Measurements from ENCODE around the gene TMEM151A.

DNA sequence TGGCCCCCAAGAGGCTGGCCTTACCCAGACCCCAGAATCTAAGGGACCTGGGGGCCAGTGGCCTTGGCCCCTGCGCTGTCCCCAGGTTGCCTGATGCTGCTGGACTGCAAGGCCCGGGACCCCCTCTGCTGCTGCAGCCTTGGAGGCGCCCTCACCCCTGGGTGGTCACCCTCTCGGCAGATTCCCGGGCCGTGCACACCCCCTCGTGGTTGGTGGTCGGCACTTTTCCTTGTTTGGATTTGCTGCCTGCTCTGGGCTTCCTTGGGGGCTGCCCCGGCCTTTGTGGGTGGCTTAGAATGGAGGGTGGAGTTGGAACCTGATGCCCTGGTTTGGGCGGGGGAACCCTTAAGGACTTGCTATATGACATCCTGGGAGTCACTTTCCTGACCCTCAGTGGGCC lies 39.2 kb downstream of the TMEM151A start:
- TF ChIP-seq, protein P1, sequence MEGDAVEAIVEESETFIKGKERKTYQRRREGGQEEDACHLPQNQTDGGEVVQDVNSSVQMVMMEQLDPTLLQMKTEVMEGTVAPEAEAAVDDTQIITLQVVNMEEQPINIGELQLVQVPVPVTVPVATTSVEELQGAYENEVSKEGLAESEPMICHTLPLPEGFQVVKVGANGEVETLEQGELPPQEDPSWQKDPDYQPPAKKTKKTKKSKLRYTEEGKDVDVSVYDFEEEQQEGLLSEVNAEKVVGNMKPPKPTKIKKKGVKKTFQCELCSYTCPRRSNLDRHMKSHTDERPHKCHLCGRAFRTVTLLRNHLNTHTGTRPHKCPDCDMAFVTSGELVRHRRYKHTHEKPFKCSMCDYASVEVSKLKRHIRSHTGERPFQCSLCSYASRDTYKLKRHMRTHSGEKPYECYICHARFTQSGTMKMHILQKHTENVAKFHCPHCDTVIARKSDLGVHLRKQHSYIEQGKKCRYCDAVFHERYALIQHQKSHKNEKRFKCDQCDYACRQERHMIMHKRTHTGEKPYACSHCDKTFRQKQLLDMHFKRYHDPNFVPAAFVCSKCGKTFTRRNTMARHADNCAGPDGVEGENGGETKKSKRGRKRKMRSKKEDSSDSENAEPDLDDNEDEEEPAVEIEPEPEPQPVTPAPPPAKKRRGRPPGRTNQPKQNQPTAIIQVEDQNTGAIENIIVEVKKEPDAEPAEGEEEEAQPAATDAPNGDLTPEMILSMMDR (IDR thresholded peaks at IDR 0.05) = no peak
- TF ChIP-seq POLR2A (IDR thresholded peaks at IDR 0.05) (no peak), EP300 (IDR thresholded peaks at IDR 0.05) (no peak)

Measured in ovary (tissue), 3 donors.